Limb (tissue), 2 donors: ENCODE data around the gene EHBP1.

Experiments
- DNase-seq, 2 donors: peaks; one replicate each; pipeline ENCODE4 v3.0.0-alpha.2; 2016; ENCODE audit errors: extremely low spot score in 2 of 2

EHBP1 gene

GRCh38 chr2:62783679-62784078 is 78.2 kb downstream of the EHBP1 start:
- DNase-seq: no peak

- DNase-seq: no peak
Observed at GRCh38 chr2:62784341-62784740, 78.8 kb downstream of the EHBP1 start.

DNA sequence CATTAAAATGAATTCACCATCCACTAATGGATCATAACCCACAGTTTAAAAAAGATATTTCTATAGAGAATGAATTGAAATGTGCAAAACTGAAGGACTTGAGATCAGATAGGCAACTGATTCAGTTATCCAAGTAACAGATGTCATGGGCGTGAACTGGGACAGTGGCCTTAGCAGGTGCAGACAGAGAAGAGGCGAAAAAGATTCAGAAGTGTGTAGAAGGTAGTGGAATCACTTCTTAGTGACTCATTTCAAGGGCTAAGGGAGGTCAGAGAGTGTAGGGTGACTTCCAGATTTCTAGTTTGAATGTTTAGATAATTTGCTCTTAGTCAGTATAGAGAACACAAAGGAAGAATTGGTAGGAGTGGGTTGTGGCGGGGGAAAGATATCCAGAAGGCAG is 79.7 kb downstream of the EHBP1 start:
- no peak for DNase-seq

DNA sequence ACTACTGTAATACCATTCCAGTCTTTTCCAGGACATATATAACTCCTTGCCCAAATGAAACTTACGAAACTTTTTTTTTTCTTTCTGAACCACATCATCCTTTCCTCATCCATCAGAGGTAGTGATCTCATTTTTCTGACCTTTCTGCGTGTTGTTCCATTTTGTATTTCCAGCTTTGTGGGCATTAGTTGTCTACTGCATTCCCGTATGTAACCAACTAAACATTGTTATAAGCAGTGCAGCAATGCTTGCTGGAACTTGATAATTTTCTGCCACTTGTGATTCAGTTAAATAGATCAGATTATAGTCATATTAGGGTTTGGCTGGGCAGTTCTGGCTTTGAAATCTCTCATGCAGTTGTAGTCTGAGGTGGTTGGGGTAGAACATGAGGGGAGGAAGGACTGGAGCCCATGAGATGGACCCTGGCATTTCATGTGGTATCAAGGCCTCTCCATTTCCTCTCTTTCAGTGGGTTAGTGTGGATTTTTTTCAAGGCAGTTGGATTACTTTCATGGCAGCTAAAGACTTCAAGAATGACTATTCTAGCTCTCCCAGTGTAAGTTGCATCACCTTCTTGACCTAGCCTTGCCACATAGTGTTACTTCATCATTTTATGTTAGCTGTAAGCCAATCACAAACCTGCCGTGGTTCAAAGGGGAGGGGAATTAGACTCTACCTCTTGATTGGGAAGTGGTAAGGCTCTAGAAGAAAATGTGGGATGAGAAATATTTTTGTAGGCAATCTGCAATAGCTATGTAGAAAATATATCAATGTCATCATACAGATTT is 80.5 kb downstream of the EHBP1 start:
- no peak for DNase-seq

- DNase-seq: peak in 1 of 2 donors; percentile 54
Observed at GRCh38 chr2:62787386-62787785, 81.9 kb downstream of the EHBP1 start.

DNA sequence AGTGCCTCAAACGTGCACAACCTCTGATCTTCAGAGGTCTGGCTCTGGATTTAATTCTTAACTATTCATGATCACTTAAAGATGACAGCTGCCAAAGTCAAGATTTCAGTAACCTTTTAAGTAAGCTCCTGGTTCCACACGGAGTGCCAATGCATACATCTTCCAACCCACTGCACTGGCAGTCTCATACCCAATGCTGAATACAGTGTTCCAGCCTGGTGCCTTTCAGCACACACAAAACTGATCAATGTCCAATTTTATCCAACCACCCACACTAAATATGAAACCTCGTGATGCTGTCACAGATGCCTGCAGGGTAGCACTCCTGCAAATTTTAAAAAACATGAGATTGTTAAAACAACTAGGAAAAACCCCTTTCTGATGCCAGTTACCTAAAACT is 84.0 kb downstream of the EHBP1 start:
- no peak for DNase-seq

- no peak for DNase-seq
Observed at GRCh38 chr2:62789918-62790317, 84.4 kb downstream of the EHBP1 start.

DNA sequence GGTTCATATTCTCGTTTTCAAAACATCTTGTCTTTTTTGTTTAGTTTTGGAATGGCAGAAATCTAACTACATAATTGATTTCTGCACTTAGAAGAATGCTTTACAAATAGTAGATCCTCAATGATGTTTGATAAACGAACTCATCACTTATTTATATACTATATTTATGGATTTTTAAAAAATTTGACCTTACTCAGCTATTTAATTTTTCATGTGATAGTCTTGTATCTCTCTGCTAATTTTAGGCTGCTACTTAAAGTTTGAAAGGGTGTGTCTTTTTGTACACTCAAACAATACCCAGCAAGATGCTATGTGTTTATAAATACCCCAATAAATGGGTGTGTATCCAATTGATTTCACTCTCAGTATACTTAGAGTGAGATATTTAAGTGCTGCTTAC is 86.9 kb downstream of the EHBP1 start:
- no peak for DNase-seq

DNA sequence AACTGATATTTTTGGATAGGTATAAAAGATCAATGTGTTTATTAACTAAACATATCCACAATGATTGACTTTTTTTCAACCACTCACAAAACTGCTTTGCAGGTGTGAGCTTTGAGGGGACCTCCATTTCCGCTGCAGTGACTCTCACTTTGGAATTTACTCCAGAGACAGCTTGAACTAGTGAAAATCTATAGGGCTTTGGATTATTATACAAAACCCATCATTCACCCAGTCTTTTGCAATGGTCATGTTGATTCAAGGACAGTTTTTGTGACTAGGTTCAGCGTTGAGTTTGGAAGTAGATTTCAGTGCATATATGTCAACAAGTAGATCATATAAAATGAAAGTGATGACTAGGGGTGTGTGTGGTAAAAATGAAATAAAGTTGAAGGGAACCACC is 87.7 kb downstream of the EHBP1 start:
- DNase-seq: no peak

DNA sequence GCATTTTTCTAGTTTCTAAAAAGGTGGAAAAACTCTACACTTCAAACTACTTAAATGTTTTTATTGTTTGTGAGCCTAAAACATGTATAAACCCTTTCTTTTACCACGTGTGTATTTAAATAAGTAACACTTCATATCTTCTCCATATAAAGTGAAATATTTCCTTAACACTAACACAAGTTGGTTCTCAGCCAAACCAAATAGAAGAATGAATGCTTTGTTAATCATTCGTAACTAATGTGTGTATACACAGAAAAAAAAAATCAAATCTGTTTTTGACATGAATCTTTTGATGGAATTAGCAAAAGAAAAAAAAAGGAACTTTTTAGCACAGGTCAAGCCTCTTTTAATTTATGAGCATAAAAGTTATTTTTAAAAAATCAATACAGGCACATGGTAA is 89.3 kb downstream of the EHBP1 start:
- DNase-seq: no peak

DNA sequence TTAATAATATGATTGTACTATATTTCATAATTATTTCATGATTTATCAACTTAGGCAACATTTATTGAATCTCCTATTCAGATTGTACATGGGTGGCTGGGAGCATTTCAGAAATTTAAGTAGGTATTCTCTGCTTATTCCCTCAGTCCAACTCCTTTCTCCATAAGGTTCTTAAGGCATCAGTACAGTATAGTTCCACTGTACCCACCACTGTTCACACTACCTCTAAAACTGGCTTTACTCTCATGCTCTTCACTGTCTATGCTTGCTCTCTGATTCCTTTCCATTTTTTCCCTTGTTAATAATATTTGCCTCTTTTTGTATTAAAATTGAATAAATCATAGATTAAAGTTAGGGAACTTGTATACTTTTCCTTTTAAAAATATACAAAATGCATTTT is 89.8 kb downstream of the EHBP1 start:
- DNase-seq: no peak

- no peak for DNase-seq
Observed at GRCh38 chr2:62797107-62797506, 91.6 kb downstream of the EHBP1 start.

GRCh38 chr2:62800618-62801017 is 95.1 kb downstream of the EHBP1 start:
- no peak for DNase-seq

DNA sequence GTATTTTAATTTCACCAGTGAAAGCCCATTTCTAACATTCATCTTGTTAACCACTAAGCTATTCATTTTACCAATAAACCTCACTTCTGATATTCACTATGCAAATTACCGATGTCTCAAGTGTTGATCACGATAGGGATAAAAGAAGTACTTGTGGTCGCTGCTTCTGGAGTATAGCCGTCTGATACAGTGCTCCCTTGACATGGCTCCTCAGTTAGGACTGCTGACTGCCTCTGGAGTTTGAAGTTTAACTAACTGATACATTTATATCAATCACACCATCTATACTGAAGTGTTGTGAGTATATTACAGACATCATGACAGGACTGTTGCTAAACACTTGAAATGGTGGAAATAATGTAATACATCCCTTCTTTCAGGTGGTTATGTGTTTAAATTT is 95.6 kb downstream of the EHBP1 start:
- DNase-seq: no peak

- DNase-seq: no peak
Observed at GRCh38 chr2:62801814-62802523, 96.5 kb downstream of the EHBP1 start.

DNA sequence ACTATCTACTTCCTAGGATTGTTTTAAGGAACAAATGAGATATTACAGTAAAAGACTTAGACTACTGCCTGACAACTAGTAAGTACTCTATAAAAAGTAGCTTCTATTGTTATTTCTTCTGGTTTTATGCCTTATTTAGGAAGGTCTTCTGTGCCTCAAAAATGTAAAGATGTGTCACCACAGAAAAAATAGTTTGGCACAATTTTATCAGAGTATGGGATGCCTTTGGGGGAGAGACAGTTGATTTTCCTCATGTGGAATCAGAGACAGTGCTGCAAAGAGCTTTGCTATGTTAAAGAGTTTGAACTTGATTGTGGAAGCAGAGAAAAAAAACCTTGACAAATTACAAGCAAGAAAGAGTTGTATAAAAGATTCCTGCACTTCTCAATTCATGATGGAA is 98.4 kb downstream of the EHBP1 start:
- DNase-seq: no peak

DNA sequence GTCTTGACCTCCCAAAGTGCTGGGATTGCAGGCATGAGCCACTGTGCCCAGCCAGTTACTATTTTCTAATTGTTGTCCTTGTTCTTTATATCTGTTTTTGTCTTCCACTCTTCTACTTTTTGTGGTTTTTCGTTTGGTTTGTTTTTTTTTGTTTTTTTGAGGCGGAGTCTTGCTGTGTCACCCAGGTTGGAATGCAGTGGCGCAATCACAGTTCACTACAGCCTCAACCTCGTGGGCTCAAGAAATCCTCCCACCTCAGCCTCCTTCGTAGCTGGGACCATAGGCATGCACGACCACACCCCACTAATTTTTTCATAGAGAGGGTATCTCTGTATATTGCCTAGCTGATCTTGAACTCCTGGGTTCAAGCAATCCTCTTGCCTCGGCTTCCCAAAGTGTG is 100.7 kb downstream of the EHBP1 start:
- no peak for DNase-seq

GRCh38 chr2:62808554-62808953 is 103.0 kb downstream of the EHBP1 start:
- no peak for DNase-seq

GRCh38 chr2:62811086-62811485 is 105.6 kb downstream of the EHBP1 start:
- no peak for DNase-seq

DNA sequence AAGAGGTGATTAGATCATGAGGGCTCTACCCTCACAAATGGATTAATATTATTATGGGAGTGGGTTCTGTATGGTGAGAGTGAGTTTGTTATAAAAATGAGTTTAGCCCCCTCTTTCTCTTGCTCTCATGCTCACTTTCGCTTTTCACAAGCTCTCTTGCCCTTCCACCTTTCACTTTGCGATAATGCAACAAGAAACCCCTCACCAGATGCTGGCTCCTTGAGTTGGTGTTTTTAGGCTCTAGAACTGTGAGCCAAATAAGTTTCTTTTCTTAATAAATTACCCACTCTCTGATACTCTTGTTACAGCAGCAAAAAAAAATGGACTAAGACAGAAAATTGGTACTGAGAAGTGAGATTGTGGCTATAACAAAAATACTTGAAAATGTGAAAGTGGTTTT is 106.5 kb downstream of the EHBP1 start:
- no peak for DNase-seq

GRCh38 chr2:62812921-62813825 is 107.7 kb downstream of the EHBP1 start:
- DNase-seq: no peak

DNA sequence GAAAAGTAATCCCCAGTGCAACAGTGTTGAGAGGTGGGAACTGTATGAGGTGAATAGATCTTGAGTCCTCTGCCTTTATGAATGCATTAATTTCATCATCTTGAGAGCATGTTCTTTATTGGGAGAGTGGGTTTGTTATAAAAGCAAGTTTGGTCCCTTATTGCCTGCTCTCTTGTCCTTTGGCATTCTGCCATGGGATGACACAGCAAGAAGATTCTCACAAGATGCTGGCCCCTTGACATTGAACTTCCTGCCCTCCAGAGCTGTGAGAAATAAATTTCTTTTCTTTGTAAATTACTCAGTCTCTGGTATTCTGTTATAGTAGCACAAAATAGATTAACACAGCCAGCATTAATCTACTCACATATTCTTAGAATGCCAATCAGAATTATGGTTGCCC is 108.6 kb downstream of the EHBP1 start:
- no peak for DNase-seq
